ENCODE measurements around the gene CBARP. TPM values are rescaled to one million over a fixed set of nuclear protein-coding genes. Genes with fewer than 3 reads are reported as not detected.

Gene CBARP
- total and polyA plus RNA-seq, 9 of the 15 experiments (the other 6 are each of a cell fraction or from before 2014, with no cell fraction given): 0.03 to 8.9 (median 1.2) TPM; not detected in 1

- TF ChIP-seq, protein P1, sequence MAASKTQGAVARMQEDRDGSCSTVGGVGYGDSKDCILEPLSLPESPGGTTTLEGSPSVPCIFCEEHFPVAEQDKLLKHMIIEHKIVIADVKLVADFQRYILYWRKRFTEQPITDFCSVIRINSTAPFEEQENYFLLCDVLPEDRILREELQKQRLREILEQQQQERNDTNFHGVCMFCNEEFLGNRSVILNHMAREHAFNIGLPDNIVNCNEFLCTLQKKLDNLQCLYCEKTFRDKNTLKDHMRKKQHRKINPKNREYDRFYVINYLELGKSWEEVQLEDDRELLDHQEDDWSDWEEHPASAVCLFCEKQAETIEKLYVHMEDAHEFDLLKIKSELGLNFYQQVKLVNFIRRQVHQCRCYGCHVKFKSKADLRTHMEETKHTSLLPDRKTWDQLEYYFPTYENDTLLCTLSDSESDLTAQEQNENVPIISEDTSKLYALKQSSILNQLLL (CRISPR knock-in tag; IDR thresholded peaks at IDR 0.05; ENCODE audit: borderline replicate concordance): no peak
- no peak for TF ChIP-seq ZNF583 (CRISPR knock-in tag; IDR thresholded peaks at IDR 0.05)
- TF ChIP-seq TFE3 (CRISPR knock-in tag; IDR thresholded peaks at IDR 0.05): no peak
- no peak for TF ChIP-seq SOX6 (IDR thresholded peaks at IDR 0.05)
- TF ChIP-seq ZNF639 (CRISPR knock-in tag; conservative IDR thresholded peaks at IDR 0.05 in 1 of 2, IDR thresholded peaks at IDR 0.05 in 1 of 2): no peak; a peak in 2 of 4 replicates
- TF ChIP-seq ZNF77 (CRISPR knock-in tag; IDR thresholded peaks at IDR 0.05): no peak
- TF ChIP-seq KHSRP (IDR thresholded peaks at IDR 0.05): no peak
- TF ChIP-seq ZBTB1 (CRISPR knock-in tag; IDR thresholded peaks at IDR 0.05; ENCODE audit: borderline replicate concordance, low read depth): no peak
- TF ChIP-seq TGIF2 (CRISPR knock-in tag; IDR thresholded peaks at IDR 0.05): no peak
- TF ChIP-seq, protein P2, sequence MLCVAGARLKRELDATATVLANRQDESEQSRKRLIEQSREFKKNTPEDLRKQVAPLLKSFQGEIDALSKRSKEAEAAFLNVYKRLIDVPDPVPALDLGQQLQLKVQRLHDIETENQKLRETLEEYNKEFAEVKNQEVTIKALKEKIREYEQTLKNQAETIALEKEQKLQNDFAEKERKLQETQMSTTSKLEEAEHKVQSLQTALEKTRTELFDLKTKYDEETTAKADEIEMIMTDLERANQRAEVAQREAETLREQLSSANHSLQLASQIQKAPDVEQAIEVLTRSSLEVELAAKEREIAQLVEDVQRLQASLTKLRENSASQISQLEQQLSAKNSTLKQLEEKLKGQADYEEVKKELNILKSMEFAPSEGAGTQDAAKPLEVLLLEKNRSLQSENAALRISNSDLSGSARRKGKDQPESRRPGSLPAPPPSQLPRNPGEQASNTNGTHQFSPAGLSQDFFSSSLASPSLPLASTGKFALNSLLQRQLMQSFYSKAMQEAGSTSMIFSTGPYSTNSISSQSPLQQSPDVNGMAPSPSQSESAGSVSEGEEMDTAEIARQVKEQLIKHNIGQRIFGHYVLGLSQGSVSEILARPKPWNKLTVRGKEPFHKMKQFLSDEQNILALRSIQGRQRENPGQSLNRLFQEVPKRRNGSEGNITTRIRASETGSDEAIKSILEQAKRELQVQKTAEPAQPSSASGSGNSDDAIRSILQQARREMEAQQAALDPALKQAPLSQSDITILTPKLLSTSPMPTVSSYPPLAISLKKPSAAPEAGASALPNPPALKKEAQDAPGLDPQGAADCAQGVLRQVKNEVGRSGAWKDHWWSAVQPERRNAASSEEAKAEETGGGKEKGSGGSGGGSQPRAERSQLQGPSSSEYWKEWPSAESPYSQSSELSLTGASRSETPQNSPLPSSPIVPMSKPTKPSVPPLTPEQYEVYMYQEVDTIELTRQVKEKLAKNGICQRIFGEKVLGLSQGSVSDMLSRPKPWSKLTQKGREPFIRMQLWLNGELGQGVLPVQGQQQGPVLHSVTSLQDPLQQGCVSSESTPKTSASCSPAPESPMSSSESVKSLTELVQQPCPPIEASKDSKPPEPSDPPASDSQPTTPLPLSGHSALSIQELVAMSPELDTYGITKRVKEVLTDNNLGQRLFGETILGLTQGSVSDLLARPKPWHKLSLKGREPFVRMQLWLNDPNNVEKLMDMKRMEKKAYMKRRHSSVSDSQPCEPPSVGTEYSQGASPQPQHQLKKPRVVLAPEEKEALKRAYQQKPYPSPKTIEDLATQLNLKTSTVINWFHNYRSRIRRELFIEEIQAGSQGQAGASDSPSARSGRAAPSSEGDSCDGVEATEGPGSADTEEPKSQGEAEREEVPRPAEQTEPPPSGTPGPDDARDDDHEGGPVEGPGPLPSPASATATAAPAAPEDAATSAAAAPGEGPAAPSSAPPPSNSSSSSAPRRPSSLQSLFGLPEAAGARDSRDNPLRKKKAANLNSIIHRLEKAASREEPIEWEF (CRISPR knock-in tag; IDR thresholded peaks at IDR 0.05): no peak
- TF ChIP-seq ZMIZ1 (IDR thresholded peaks at IDR 0.05; ENCODE audit: low read depth in 2 of 2, low read length in 2 of 2): no peak; a peak in 1 of 4 replicates
- no peak for TF ChIP-seq ARID2 (IDR thresholded peaks at IDR 0.05)
- no peak for TF ChIP-seq ZNF431 (CRISPR knock-in tag; IDR thresholded peaks at IDR 0.05)
- no peak for TF ChIP-seq ZNF134 (CRISPR knock-in tag; conservative IDR thresholded peaks at IDR 0.05)
Observed at GRCh38 chr19:1259206-1259875, 21.5 kb upstream of the CBARP start (continued).

Measured in K562 (cell line).